Lower leg skin (tissue), 3 donors: ENCODE data around the gene ZNF282.
"Not testable (repeated sequence)": the region's sequence is repeated elsewhere in the genome, so short reads cannot be mapped to it uniquely, and the experiment has no call there.

Source experiments
- POLR2A ChIP-seq, 2 donors: fragments of 450-650 bp; IDR thresholded peaks; one replicate each; pipeline ENCODE4 v1.6.1; 2016 to 2017; ENCODE audit warnings: antibody characterized with exemption in 2 of 2, mild to moderate bottlenecking in 1 of 2, moderate library complexity in 1 of 2
- TF ChIP-seq, protein P1 (sequence below), 3 donors: fragments of 450-650 bp; IDR thresholded peaks; one replicate each; pipeline ENCODE4 v1.5.1; 2016; ENCODE audit warnings: antibody characterized with exemption in 3 of 3, mild to moderate bottlenecking in 3 of 3, moderate library complexity in 2 of 3

DNA sequence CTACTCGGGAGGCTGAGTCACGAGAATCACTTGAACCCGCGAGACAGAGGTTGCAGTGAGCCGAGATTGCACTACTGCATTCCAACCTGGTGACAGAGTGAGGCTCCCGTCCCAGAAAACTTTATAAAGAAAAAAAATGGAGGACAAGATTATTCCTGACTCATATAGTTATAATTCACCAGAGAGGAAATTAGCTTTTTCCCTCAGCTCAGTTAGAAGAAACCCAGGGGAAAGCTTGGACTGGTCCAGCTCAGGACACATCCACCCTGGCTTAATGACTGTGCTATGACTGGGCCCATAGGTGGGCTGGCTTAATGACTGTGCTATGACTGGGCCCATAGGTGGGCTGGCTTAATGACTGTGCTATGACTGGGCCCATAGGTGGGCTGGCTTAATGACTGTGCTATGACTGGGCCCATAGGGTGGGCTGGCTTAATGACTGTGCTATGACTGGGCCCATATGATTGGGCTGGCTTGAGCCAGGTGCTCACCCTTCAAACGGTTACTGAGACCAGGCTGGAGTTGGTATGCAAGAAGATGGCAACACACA, 38.4 kb downstream of the ZNF282 start:
- TF ChIP-seq POLR2A (IDR thresholded peaks at IDR 0.05) = not testable (repeated sequence)
- TF ChIP-seq, protein P1, sequence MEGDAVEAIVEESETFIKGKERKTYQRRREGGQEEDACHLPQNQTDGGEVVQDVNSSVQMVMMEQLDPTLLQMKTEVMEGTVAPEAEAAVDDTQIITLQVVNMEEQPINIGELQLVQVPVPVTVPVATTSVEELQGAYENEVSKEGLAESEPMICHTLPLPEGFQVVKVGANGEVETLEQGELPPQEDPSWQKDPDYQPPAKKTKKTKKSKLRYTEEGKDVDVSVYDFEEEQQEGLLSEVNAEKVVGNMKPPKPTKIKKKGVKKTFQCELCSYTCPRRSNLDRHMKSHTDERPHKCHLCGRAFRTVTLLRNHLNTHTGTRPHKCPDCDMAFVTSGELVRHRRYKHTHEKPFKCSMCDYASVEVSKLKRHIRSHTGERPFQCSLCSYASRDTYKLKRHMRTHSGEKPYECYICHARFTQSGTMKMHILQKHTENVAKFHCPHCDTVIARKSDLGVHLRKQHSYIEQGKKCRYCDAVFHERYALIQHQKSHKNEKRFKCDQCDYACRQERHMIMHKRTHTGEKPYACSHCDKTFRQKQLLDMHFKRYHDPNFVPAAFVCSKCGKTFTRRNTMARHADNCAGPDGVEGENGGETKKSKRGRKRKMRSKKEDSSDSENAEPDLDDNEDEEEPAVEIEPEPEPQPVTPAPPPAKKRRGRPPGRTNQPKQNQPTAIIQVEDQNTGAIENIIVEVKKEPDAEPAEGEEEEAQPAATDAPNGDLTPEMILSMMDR (IDR thresholded peaks at IDR 0.05) = not testable (repeated sequence)
